GM19463 (cell line): ENCODE measurements around the gene PTPRK.
"Not testable (repeated sequence)": the region's sequence is repeated elsewhere in the genome, so short reads cannot be mapped to it uniquely, and the experiment has no call there.

Experiments used
- ATAC-seq: cut with Tn5 transposase; IDR thresholded peaks from one replicate; pipeline ENCODE4 v1.9.1; 2021; ENCODE audit warnings: mild to moderate bottlenecking, moderate library complexity; ENCODE audit not compliant: unreplicated experiment

PTPRK gene

GRCh38 chr6:127939442-127940066 lies 580.8 kb downstream of the PTPRK start:
- ATAC-seq, result no peak

- no peak for ATAC-seq
Observed at GRCh38 chr6:127938701-127939100, 581.7 kb downstream of the PTPRK start.

- ATAC-seq, result no peak
Observed at GRCh38 chr6:127937747-127938146, 582.7 kb downstream of the PTPRK start.

- ATAC-seq, result no peak
Observed at GRCh38 chr6:127937102-127937501, 583.3 kb downstream of the PTPRK start.

GRCh38 chr6:127934956-127935355 lies 585.4 kb downstream of the PTPRK start:
- ATAC-seq, result no peak

GRCh38 chr6:127933852-127934840 lies 586.3 kb downstream of the PTPRK start:
- ATAC-seq, result no peak

GRCh38 chr6:127933137-127933536 lies 587.3 kb downstream of the PTPRK start:
- no peak for ATAC-seq

- ATAC-seq, result no peak
Observed at GRCh38 chr6:127932708-127933107, 587.7 kb downstream of the PTPRK start.

- not testable (repeated sequence) for ATAC-seq
Observed at GRCh38 chr6:127926441-127926840, 594.0 kb downstream of the PTPRK start.

GRCh38 chr6:127924440-127924839 lies 596.0 kb downstream of the PTPRK start:
- no peak for ATAC-seq

- no peak for ATAC-seq
Observed at GRCh38 chr6:127924031-127924430, 596.4 kb downstream of the PTPRK start.

- no peak for ATAC-seq
Observed at GRCh38 chr6:127923135-127923534, 597.3 kb downstream of the PTPRK start.

GRCh38 chr6:127921982-127922381 lies 598.4 kb downstream of the PTPRK start:
- no peak for ATAC-seq

- no peak for ATAC-seq
Observed at GRCh38 chr6:127920804-127921203, 599.6 kb downstream of the PTPRK start.
